PC-3 (cell line): Measurements from ENCODE around the gene HOPX.
"Not testable (repeated sequence)": the region's sequence is repeated elsewhere in the genome, so short reads cannot be mapped to it uniquely, and the experiment has no call there.

Experiments
- CTCF ChIP-seq: fragments of 300-600 bp; sonication (generic); conservative IDR thresholded peaks from 2 replicates; pipeline ENCODE4 v1.5.1; 2017; ENCODE audit warnings: antibody characterized with exemption, low read depth, mild to moderate bottlenecking, low read length
- EZH2 ChIP-seq: fragments of 300-600 bp; sonication (generic); IDR thresholded peaks from one replicate; pipeline ENCODE4 v1.6.1; 2017; ENCODE audit warnings: antibody characterized with exemption, mild to moderate bottlenecking, low read length; ENCODE audit not compliant: unreplicated experiment
- EZH2phosphoT487 ChIP-seq: fragments of 300-600 bp; sonication (generic); IDR thresholded peaks from 2 replicates; pipeline ENCODE4 v1.6.1; 2018; ENCODE audit warnings: mild to moderate bottlenecking, antibody characterized with exemption, low read length, borderline replicate concordance

GRCh38 chr4:56605464-56605863 lies 75.6 kb downstream of the HOPX start:
- TF ChIP-seq EZH2phosphoT487, CTCF, EZH2: not testable (repeated sequence)
